ENCODE measurements around the gene PLXNA2. TPM values are rescaled to one million over a fixed set of nuclear protein-coding genes. Genes with fewer than 3 reads are reported as not detected.

The PLXNA2 gene
- total RNA-seq, 4 donors from 2014 or later = 12.2 to 45.7 (median 21.8) TPM

DNA sequence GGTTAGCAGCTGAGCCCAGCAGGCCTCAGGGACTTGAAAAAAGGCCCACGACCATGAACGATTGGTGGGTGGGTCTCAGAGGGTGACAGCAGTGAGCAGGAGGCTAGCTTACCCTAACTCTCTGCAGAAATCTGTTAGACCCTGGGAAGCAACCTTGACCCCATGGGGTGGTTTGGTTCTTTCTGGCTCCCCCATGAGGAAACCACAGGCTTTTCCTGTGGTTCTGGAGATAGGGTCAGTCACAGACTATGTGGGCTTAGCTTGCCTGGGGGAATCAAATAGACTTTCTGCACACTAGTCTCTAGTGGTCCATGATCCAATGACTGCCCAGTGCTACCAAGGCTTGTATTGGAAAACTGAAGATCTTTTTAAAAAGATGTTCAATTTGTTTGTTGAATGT lies 118.1 kb downstream of the PLXNA2 start:
- TF ChIP-seq POLR2A (IDR thresholded peaks at IDR 0.05) (no peak), CTCF (IDR thresholded peaks at IDR 0.05) (no peak)
- Histone ChIP-seq H3K36me3 (no peaks in the 10 kb centered on the region), H3K27ac (no peak overlapping the region), H3K27me3 (no peaks in the 10 kb centered on the region), H3K9me3 (no peaks in the 10 kb centered on the region), H3K4me3 (replicated peaks in 1 of 3) (no peak overlapping the region), H3K4me1 (no peaks in the 10 kb centered on the region)
- intact Hi-C loops (cut with DNase I) = no loop called here
- DNase-seq = no peak
- WGBS, 2 donors = 70% methylated on average over 2 of the region's 2 CpGs; no CpG with 5 or more reads in 1 of the 2 donors

- Histone ChIP-seq H3K36me3 (no peaks in the 10 kb centered on the region), H3K27ac (no peak overlapping the region), H3K9me3 (no peaks in the 10 kb centered on the region), H3K27me3 (no peaks in the 10 kb centered on the region), H3K4me1 (no peaks in the 10 kb centered on the region), H3K4me3 (replicated peaks in 1 of 3) (no peak overlapping the region)
- no peak for DNase-seq
- TF ChIP-seq CTCF (IDR thresholded peaks at IDR 0.05) (no peak), POLR2A (IDR thresholded peaks at IDR 0.05) (no peak)
- WGBS, 2 donors = 91 to 95% methylated on average over 4 of the region's 4 CpGs
- intact Hi-C loops (cut with DNase I) = no loop called here
These were observed 121.4 kb downstream of the PLXNA2 start for GRCh38 chr1:208122612-208123358.

DNA sequence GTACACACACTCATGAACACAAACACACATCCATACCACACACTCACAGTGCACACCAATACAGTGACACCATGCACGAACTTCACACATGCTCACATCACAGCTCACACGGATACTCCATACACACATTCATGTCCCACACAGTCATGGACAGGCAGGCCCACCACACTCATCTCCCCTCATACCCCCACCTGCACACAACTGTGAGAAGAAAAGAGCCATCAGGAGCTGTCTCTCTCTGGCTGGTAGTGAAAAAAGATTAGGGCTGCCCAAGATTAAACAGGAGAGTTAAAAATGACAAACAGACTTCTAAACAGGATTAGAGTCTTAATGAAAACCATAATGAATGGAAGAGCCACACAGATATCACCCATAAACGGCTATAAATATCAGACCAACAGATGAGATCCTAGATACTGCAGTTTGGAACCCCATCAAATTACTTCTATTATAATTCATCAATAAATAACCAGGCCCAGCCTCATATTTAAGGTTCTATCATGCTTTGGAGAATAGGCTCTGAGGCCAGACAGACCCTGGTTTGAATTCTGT lies 122.3 kb downstream of the PLXNA2 start:
- no peaks in the 10 kb centered on the region for H3K27me3 ChIP-seq
- H3K4me3 ChIP-seq (replicated peaks in 1 of 3) = no peak overlapping the region
- no peak for DNase-seq
- no peaks in the 10 kb centered on the region for H3K36me3 ChIP-seq
- WGBS, 2 donors = 91 to 96% methylated on average over 3 of the region's 3 CpGs
- H3K27ac ChIP-seq = no peak overlapping the region
- no peaks in the 10 kb centered on the region for H3K9me3 ChIP-seq
- intact Hi-C loops (cut with DNase I) = no loop called here
- H3K4me1 ChIP-seq = no peaks in the 10 kb centered on the region
- TF ChIP-seq POLR2A (IDR thresholded peaks at IDR 0.05) (no peak), CTCF (IDR thresholded peaks at IDR 0.05) (no peak)

GRCh38 chr1:208120431-208120790 lies 123.8 kb downstream of the PLXNA2 start:
- no peaks in the 10 kb centered on the region for H3K27me3 ChIP-seq
- H3K36me3 ChIP-seq = no peaks in the 10 kb centered on the region
- DNase-seq = no peak
- intact Hi-C loops (cut with DNase I) = no loop called here
- TF ChIP-seq CTCF (IDR thresholded peaks at IDR 0.05) = no peak
- no peak for TF ChIP-seq POLR2A (IDR thresholded peaks at IDR 0.05)
- H3K27ac ChIP-seq = no peak overlapping the region
- H3K9me3 ChIP-seq = no peaks in the 10 kb centered on the region
- 90 to 92% methylated on average over 2 of the region's 2 CpGs for WGBS, 2 donors
- H3K4me1 ChIP-seq = no peaks in the 10 kb centered on the region
- H3K4me3 ChIP-seq (replicated peaks in 1 of 3) = no peak overlapping the region

DNA sequence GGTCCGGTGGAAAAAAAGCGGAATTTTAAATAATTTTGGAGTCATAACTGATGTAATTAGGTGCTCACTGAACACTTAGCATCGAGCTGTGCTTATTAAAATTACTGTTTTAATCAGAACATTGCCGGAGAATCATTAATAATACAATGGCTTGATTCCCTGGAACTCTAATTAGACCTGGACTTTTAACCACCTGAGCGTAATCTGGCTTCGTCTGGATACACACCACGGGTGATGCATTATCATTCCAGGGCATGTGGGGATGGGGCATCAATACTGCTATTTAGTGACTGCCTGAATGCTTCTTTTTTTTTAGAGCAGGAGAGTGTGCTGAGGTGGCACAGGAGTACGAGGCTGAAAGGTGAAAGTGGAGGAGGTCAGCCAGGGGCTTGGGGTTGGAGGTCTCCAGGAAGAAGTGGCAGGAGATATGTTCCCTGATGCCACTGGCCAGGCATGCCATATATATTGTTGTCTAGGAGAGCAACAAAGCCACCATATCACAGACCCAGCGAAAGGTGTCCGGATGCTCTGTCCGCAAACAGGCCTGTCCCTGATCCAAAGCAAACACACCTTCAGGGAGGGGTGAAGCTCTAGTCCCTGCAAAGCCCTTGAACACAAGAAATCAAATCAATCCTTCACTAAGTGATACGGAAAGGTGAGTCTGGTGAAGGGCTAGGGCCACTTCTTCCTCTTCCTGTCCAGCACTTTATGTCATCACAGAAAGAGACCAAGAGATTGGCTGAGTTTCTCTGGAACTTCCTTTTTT lies 125.2 kb downstream of the PLXNA2 start:
- Histone ChIP-seq H3K27ac (no peak overlapping the region), H3K4me1 (no peaks in the 10 kb centered on the region), H3K4me3 (replicated peaks in 1 of 3) (no peak overlapping the region), H3K9me3 (no peaks in the 10 kb centered on the region), H3K36me3 (no peaks in the 10 kb centered on the region), H3K27me3 (no peaks in the 10 kb centered on the region)
- intact Hi-C loops (cut with DNase I) = no loop called here
- DNase-seq = no peak
- WGBS, 2 donors = 85 to 86% methylated on average over 12 of the region's 12 CpGs
- TF ChIP-seq CTCF (IDR thresholded peaks at IDR 0.05) (no peak), POLR2A (IDR thresholded peaks at IDR 0.05) (no peak)
